22Rv1 (cell line): ENCODE data around the gene TBC1D8B.

ENCODE experiments used
- H3K27ac ChIP-seq: fragments of 450-650 bp; 2 replicates; pipeline ENCODE4 v1.5.1; 2017
- ZFX ChIP-seq: fragments of 450-650 bp; IDR thresholded peaks from 2 replicates; pipeline ENCODE4 v1.6.1; 2017; ENCODE audit warnings: antibody characterized with exemption, borderline replicate concordance
- TF ChIP-seq, protein P1 (sequence below): fragments of 450-650 bp; IDR thresholded peaks from 2 replicates; pipeline ENCODE4 v1.5.1; 2017; ENCODE audit warnings: mild to moderate bottlenecking

The TBC1D8B gene

DNA sequence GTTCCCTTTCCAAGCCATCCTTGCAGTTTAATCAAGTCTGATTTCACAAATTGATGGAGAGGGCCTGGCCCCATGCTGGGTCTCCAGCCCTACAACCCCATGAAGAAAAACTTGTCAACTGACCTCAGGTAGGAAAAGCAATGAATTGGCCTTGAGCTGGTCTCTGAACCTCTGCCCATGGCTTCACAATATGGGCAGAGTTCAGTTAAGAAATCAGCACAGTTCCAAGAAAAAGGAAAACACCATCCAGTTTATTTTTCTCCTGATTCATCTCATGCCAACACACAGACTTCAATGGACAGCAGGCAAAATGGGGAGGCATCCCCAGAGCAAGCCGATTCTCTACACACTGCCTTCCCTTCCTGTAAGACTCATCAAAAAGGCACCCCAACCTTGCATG lies 97.4 kb downstream of the TBC1D8B start:
- no peak overlapping the region for H3K27ac ChIP-seq

GRCh38 chrX:106901341-106901740 lies 98.9 kb downstream of the TBC1D8B start:
- no peak overlapping the region for H3K27ac ChIP-seq
- TF ChIP-seq, protein P1, sequence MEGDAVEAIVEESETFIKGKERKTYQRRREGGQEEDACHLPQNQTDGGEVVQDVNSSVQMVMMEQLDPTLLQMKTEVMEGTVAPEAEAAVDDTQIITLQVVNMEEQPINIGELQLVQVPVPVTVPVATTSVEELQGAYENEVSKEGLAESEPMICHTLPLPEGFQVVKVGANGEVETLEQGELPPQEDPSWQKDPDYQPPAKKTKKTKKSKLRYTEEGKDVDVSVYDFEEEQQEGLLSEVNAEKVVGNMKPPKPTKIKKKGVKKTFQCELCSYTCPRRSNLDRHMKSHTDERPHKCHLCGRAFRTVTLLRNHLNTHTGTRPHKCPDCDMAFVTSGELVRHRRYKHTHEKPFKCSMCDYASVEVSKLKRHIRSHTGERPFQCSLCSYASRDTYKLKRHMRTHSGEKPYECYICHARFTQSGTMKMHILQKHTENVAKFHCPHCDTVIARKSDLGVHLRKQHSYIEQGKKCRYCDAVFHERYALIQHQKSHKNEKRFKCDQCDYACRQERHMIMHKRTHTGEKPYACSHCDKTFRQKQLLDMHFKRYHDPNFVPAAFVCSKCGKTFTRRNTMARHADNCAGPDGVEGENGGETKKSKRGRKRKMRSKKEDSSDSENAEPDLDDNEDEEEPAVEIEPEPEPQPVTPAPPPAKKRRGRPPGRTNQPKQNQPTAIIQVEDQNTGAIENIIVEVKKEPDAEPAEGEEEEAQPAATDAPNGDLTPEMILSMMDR = no peak
- TF ChIP-seq ZFX = no peak

More for the DNA sequence above, 97.4 kb downstream of the TBC1D8B start:
- TF ChIP-seq, protein P1 = no peak
- no peak for TF ChIP-seq ZFX

- TF ChIP-seq, protein P1 = no peak
- no peak for TF ChIP-seq ZFX
- H3K27ac ChIP-seq = no peak overlapping the region
Observed at GRCh38 chrX:106901781-106902219, 99.3 kb downstream of the TBC1D8B start.

GRCh38 chrX:106902684-106903083 lies 100.2 kb downstream of the TBC1D8B start:
- TF ChIP-seq, protein P1 = no peak
- TF ChIP-seq ZFX = no peak
- H3K27ac ChIP-seq = no peak overlapping the region

DNA sequence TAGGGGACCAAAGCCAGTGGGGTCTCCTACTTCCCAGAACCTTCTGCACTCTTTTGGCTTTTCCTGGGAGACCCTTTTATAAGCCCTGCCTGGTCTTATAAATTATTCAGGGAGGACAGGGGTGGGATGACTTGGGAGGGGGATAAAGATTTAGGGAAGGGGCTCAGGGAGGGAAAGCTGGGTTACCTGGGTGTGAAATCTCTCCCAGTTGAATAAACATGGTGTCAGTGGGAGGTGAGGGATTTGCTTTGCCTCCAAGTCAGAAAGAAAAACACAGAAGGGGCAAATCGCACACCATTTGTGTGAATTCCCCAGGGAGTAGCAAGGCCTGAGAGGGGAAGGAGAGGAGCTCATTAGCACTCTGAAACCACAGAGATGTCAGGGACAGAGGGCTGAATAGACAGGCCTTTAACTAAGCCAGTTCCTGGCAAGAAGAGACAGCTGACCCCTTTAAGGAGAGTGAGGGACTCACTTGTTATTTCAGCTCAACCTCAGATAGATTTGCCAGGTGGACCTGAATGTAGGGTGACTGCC lies 100.9 kb downstream of the TBC1D8B start, which contains the start of gene RIPPLY1:
Gene RIPPLY1 (minus strand): TSS at position 51 of the 534 bp plus-strand sequence. CDS start 54 bp downstream, outside the sequence.
- TF ChIP-seq, protein P1 = no peak
- no peak for TF ChIP-seq ZFX
- no peak within 1 kb of the TSS for H3K27ac ChIP-seq

- TF ChIP-seq, protein P1 = no peak
- no peak for TF ChIP-seq ZFX
Observed at GRCh38 chrX:106903856-106904528, 101.5 kb downstream of the TBC1D8B start.

DNA sequence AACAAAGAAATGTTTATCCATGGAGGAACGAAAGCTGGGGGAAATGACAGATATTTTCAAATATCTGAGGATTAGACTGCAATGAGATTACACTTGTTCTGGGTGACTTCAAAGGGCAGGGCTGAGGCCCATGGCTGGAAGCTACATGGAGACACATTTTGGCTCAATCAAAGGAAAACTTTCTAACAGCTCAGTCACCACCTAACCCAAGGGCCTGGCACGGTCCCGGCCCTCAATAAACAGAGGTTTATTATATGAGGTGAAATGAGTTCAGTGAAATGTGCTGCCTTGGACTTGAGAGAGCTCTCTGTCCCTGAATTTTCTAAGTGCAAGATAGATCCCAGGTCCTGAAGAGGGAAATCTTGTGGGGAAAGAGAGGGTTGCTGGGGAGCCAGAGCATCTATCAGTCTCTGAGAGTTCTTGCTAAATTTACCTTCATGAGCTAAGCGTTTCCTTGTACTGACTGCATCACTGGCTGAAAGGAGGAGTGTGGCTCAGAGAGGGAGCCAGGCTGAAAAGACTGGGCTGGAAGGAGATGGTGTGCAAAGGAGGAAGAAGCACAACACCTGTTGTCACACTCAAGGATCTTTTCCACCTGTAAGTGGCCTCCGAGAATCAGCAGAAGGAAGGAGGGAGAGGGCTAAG lies 102.7 kb downstream of the TBC1D8B start:
- H3K27ac ChIP-seq = no peak overlapping the region
- TF ChIP-seq, protein P1 = no peak
- no peak for TF ChIP-seq ZFX

More at GRCh38 chrX:106903856-106904528, 101.5 kb downstream of the TBC1D8B start:
- no peak overlapping the region for H3K27ac ChIP-seq
